Retinal pigment epithelial cell (primary cell): ENCODE measurements around the gene DIP2C.
A peak's percentile ranks its signal among the peaks of the same experiment; 100 is the strongest.
"Not testable (repeated sequence)": the region's sequence is repeated elsewhere in the genome, so short reads cannot be mapped to it uniquely, and the experiment has no call there.

Experiments
- DNase-seq: peaks from one replicate; pipeline ENCODE4 v3.0.0-alpha.2; 2010; ENCODE audit warnings: low read depth
- H3K4me3 ChIP-seq: 2 replicates; pipeline ENCODE4 v1.5.1; 2011; ENCODE audit warnings: mild to moderate bottlenecking, low read length, control low read depth, moderate library complexity
- CTCF ChIP-seq: conservative IDR thresholded peaks from 2 replicates; pipeline ENCODE4 v1.5.1; 2011; ENCODE audit warnings: low read depth, low read length, control low read depth, inconsistent platforms

DIP2C gene

GRCh38 chr10:653991-654646 lies 35.3 kb downstream of the DIP2C start:
- H3K4me3 ChIP-seq: no peak overlapping the region
- no peak for DNase-seq
- TF ChIP-seq CTCF: no peak

GRCh38 chr10:652832-653459 lies 36.5 kb downstream of the DIP2C start:
- H3K4me3 ChIP-seq, DNase-seq: not testable (repeated sequence)

- H3K4me3 ChIP-seq: no peak overlapping the region
- DNase-seq: no peak
- no peak for TF ChIP-seq CTCF
These were observed 37.2 kb downstream of the DIP2C start for GRCh38 chr10:652233-652632.

GRCh38 chr10:651692-652091 lies 37.8 kb downstream of the DIP2C start:
- DNase-seq: no peak
- TF ChIP-seq CTCF: no peak
- peak overlapping the region; percentile 20 for H3K4me3 ChIP-seq

GRCh38 chr10:650886-651615 lies 38.4 kb downstream of the DIP2C start:
- peak; percentile 84 for DNase-seq
- no peak for TF ChIP-seq CTCF
- H3K4me3 ChIP-seq: peak overlapping the region; percentile 55

- H3K4me3 ChIP-seq: peak overlapping the region; percentile 55
- TF ChIP-seq CTCF: no peak
- no peak for DNase-seq
These were observed 39.0 kb downstream of the DIP2C start for GRCh38 chr10:650441-650851.

GRCh38 chr10:649798-650440 lies 39.5 kb downstream of the DIP2C start:
- peak; percentile 81 for DNase-seq
- H3K4me3 ChIP-seq: peak overlapping the region; percentile 55
- TF ChIP-seq CTCF: no peak
